ENCODE results near the gene CCT2.

The CCT2 gene

DNA sequence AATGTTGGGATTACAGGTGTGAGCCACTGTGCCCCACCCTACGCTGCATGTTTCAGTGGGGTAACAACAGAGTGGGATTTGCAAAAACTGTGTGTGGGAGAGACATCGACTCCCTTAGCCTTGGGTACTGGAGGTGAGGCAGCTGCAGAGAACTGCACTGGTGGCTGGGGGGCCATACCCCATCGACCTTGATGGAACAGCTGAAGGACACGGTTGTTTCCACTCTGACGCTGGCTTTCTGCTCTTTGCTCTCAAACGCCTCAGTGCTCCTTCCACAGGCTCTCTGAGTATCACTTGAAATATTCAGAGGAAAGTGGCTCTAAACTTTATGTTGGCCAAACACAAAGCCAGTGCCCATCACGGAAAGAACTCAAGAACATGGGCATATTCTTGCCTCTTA lies 56.3 kb downstream of the CCT2 start:
- H3K27ac ChIP-seq: no peak overlapping the region
- TF ChIP-seq, protein P1, sequence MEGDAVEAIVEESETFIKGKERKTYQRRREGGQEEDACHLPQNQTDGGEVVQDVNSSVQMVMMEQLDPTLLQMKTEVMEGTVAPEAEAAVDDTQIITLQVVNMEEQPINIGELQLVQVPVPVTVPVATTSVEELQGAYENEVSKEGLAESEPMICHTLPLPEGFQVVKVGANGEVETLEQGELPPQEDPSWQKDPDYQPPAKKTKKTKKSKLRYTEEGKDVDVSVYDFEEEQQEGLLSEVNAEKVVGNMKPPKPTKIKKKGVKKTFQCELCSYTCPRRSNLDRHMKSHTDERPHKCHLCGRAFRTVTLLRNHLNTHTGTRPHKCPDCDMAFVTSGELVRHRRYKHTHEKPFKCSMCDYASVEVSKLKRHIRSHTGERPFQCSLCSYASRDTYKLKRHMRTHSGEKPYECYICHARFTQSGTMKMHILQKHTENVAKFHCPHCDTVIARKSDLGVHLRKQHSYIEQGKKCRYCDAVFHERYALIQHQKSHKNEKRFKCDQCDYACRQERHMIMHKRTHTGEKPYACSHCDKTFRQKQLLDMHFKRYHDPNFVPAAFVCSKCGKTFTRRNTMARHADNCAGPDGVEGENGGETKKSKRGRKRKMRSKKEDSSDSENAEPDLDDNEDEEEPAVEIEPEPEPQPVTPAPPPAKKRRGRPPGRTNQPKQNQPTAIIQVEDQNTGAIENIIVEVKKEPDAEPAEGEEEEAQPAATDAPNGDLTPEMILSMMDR (conservative IDR thresholded peaks at IDR 0.05): no peak
- no peak for TF ChIP-seq ZFX (IDR thresholded peaks at IDR 0.05)

DNA sequence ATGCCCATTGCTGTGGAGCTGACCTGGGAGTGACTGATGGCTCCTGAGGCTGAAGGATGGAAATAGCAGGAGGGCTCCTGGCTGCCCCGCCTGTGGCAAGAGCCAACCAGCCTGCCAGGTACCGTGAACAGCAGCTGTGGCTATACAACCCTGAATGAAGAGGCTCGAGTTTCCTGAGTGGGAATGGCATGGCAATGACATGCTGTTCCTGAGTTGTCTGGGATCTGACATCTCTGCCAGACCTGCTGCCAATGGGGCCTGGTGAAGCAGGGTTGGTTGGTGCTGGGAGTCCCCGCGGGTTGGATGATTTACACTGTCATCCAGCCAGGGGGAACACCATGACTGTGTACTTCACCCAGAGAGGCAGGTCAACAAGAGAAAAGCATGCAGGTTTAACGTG lies 57.3 kb downstream of the CCT2 start:
- H3K27ac ChIP-seq: no peak overlapping the region
- TF ChIP-seq, protein P1 (conservative IDR thresholded peaks at IDR 0.05): no peak
- TF ChIP-seq ZFX (IDR thresholded peaks at IDR 0.05): no peak

DNA sequence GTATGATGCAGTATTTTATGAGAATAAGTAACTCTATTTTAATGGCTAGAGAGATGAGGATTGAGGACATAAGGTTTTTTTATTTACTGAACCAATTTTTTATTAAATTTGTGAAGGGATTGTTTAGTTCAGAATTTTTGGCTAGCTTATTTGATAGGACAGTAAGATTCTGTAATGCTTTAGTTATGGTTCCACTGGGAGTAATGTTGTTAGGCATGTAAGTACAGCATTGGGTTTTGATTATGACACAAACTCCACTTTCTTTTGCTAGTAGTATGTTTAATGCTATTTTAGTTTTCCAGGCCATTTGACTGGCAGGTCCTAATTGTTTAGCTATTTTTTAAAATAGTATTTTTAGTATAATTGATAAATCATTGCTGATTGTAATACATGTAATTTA lies 59.3 kb downstream of the CCT2 start:
- TF ChIP-seq, protein P1 (conservative IDR thresholded peaks at IDR 0.05): no peak
- TF ChIP-seq ZFX (IDR thresholded peaks at IDR 0.05): no peak
- no peak overlapping the region for H3K27ac ChIP-seq

DNA sequence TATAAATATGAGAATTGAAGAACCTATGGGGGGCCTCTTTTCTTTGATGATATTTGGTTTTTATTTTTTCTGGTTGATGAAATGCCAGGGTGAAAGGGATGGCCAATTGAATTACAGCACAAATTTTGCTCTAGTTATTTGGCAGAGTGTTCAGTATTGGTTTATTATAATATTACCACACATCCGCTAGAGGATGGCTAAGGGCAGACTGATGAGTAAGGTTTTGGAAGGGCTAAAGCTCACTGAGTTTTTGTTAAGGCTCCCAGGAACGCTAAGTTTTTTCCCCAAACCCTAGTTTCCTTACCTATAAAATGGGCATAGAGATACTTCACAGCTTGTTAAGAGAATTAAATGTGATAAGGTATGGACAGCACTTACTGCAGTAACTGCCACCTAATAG lies 59.8 kb downstream of the CCT2 start:
- H3K27ac ChIP-seq: no peak overlapping the region

DNA sequence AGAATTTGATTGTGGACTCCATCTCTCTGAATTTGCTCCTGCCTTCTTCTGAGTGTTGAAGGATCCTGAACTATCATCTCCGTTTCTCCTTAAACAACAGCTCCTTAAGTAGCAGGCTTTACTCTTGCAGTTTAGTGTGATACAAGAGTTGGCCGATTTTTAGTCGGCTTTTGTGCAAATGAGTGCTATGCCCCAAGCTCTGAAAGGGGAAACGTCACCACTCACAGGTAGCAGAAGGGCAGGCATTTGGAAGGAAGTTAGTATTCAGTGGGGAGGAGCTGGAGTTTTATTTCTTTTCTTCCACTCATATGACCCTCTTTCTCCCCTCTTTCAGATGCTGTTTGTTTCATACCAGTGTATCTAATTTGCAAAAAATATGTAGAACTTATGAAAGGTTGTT lies 61.9 kb downstream of the CCT2 start:
- H3K27ac ChIP-seq: no peak overlapping the region
- TF ChIP-seq, protein P1 (conservative IDR thresholded peaks at IDR 0.05): no peak
- TF ChIP-seq ZFX (IDR thresholded peaks at IDR 0.05): no peak

More for the DNA sequence above, 59.8 kb downstream of the CCT2 start:
- TF ChIP-seq ZFX (IDR thresholded peaks at IDR 0.05): no peak
- TF ChIP-seq, protein P1 (conservative IDR thresholded peaks at IDR 0.05): no peak

DNA sequence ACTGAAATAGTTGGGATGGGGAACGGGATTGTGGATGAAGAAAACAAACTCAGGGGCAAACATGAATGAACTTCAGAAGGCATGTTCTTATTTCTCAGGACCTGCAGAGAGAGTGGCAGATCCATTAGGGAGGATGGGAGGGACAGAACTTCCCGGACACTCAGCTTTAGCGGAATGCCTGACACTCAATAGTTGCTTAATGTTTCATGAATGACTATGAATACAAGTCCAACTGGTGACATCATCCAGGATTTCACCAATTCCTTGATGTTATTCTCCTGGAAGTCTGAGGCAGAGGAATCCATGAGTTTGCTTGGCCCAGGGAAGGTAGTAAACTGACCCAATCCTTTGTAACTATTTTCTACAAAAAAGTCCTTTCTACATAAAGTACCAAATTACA lies 63.2 kb downstream of the CCT2 start:
- H3K27ac ChIP-seq: no peak overlapping the region
- TF ChIP-seq, protein P1 (conservative IDR thresholded peaks at IDR 0.05): no peak
- no peak for TF ChIP-seq ZFX (IDR thresholded peaks at IDR 0.05)

DNA sequence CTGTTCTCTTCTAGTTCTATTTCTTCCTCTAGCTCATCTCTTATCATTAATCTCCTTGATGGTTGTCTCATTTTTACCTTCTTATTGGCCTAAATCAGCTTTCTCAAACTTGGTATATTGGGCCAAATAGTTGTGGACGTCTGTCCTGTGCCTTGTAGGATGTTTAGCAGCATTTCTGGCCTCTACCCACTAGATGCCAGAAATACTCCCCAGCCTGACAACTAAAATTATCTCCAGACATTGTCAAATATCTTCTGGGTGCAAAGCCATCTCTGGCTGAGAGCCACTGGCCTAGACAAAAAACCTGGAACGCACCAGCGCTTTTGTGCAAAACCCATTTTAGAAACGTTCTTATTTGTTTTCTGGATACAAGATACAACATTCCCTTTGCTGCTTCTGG lies 64.3 kb downstream of the CCT2 start:
- no peak for TF ChIP-seq ZFX (IDR thresholded peaks at IDR 0.05)
- TF ChIP-seq, protein P1 (conservative IDR thresholded peaks at IDR 0.05): peak; percentile 45
- no peak overlapping the region for H3K27ac ChIP-seq
